ENCODE results near the gene SLC2A9.

The SLC2A9 gene

GRCh38 chr4:9895333-9895705, 126.0 kb downstream of the SLC2A9 start:
- no peak for TF ChIP-seq CTCF (IDR thresholded peaks at IDR 0.05; ENCODE audit: insufficient read depth, missing control alignments)
- DNase-seq (ENCODE audit: insufficient read length, low spot score) (no peak), FAIRE-seq (no peak)

GRCh38 chr4:9894644-9895332, 126.5 kb downstream of the SLC2A9 start:
- TF ChIP-seq CTCF (IDR thresholded peaks at IDR 0.05; ENCODE audit: insufficient read depth, missing control alignments), result no peak
- FAIRE-seq (no peak), DNase-seq (ENCODE audit: insufficient read length, low spot score) (no peak)

GRCh38 chr4:9893329-9894108, 127.8 kb downstream of the SLC2A9 start:
- no peak for DNase-seq (ENCODE audit: insufficient read length, low spot score)
- no peak for TF ChIP-seq CTCF (IDR thresholded peaks at IDR 0.05; ENCODE audit: insufficient read depth, missing control alignments)
- no peak for FAIRE-seq

GRCh38 chr4:9891740-9892139, 129.6 kb downstream of the SLC2A9 start:
- no peak for DNase-seq (ENCODE audit: insufficient read length, low spot score)
- no peak for FAIRE-seq
- no peak for TF ChIP-seq CTCF (IDR thresholded peaks at IDR 0.05; ENCODE audit: insufficient read depth, missing control alignments)

GRCh38 chr4:9891056-9891455, 130.2 kb downstream of the SLC2A9 start:
- FAIRE-seq, result no peak
- DNase-seq (ENCODE audit: insufficient read length, low spot score), result no peak

GRCh38 chr4:9889306-9889705, 132.0 kb downstream of the SLC2A9 start:
- no peak for FAIRE-seq
- TF ChIP-seq CTCF (IDR thresholded peaks at IDR 0.05; ENCODE audit: insufficient read depth, missing control alignments), result no peak

More at GRCh38 chr4:9891056-9891455, 130.2 kb downstream of the SLC2A9 start:
- no peak for TF ChIP-seq CTCF (IDR thresholded peaks at IDR 0.05; ENCODE audit: insufficient read depth, missing control alignments)

GRCh38 chr4:9885958-9886357, 135.3 kb downstream of the SLC2A9 start:
- DNase-seq (ENCODE audit: insufficient read length, low spot score), result no peak
- FAIRE-seq, result no peak
- no peak for TF ChIP-seq CTCF (IDR thresholded peaks at IDR 0.05; ENCODE audit: insufficient read depth, missing control alignments)

More at GRCh38 chr4:9889306-9889705, 132.0 kb downstream of the SLC2A9 start:
- DNase-seq (ENCODE audit: insufficient read length, low spot score), result no peak
